ENCODE data around the gene MRGPRX2.

MRGPRX2 gene

DNA sequence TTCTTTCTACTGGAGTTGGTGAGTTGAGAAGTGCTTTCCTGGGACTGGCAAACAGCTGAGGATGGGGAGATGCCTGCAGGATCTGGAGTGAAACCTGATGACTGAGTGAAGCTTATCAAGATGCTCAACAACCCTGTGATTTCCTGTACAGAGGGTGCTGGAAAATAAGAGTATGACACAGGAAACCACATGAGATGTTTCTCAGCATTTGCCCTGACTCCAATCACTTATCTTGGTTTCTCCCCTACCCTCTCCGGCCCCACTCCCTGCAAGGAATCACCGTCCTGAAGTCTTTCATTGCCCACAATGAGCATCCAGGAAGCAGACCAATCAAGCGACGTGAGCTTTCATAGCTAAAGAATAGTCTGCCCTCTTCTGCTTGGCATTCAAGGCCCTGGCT is at the start of gene MRGPRX2:
Gene MRGPRX2 (minus strand): TSS at position 89 of the 400 bp plus-strand sequence. CDS start 4,315 bp downstream, outside the sequence.
- H3K4me3 ChIP-seq (ENCODE audit: low read depth, low read length) = no peak within 1 kb of the TSS
- TF ChIP-seq, protein P1, sequence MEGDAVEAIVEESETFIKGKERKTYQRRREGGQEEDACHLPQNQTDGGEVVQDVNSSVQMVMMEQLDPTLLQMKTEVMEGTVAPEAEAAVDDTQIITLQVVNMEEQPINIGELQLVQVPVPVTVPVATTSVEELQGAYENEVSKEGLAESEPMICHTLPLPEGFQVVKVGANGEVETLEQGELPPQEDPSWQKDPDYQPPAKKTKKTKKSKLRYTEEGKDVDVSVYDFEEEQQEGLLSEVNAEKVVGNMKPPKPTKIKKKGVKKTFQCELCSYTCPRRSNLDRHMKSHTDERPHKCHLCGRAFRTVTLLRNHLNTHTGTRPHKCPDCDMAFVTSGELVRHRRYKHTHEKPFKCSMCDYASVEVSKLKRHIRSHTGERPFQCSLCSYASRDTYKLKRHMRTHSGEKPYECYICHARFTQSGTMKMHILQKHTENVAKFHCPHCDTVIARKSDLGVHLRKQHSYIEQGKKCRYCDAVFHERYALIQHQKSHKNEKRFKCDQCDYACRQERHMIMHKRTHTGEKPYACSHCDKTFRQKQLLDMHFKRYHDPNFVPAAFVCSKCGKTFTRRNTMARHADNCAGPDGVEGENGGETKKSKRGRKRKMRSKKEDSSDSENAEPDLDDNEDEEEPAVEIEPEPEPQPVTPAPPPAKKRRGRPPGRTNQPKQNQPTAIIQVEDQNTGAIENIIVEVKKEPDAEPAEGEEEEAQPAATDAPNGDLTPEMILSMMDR (IDR thresholded peaks at IDR 0.05; ENCODE audit: insufficient read depth, low read depth, low read length, missing control alignments) = no peak
- no peak for DNase-seq (ENCODE audit: low read depth)

DNA sequence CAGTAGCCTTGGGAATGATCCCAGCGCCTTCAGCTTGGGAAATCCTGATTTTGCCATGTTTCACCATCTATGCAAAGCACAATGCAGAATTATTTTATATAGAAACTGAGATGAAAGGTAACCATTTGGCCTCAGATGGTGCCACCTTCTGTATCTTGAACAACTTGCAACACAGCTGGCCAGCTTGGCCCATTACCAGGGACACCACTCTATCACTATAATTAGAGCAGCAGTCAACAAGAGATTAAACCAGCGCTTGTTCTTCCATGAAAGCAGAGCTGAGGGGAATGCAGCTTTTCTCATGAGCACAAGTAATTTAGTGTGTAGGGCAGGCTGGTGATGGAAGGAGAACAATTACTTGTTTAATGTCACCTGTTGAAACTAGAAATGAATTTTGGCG is 49.8 kb upstream of the MRGPRX2 start:
- DNase-seq (ENCODE audit: low read depth) = no peak
- TF ChIP-seq, protein P1 (IDR thresholded peaks at IDR 0.05; ENCODE audit: insufficient read depth, low read depth, low read length, missing control alignments) = no peak

DNA sequence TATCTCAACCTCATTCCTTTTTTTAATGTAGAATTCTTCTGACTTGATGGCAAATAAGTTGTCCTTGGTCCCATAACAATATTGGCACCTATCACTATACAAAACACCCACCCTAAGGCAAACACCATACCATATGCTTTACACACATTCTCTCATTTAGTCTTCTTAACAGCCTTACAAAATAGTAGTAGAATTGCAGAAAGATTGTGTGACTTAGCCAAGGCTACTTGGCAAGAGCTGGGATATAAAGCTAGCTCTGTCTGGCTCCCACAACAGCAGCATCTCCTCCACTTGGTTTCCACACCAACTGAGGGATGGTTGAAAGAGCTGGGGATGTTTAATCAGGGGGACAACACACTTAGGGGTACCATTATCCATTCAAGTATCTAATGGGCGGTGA is 46.6 kb upstream of the MRGPRX2 start:
- TF ChIP-seq, protein P1 (IDR thresholded peaks at IDR 0.05; ENCODE audit: insufficient read depth, low read depth, low read length, missing control alignments) = no peak
- no peak for DNase-seq (ENCODE audit: low read depth)

More for the DNA sequence above, 49.8 kb upstream of the MRGPRX2 start:
- no peak overlapping the region for H3K4me3 ChIP-seq (ENCODE audit: low read depth, low read length)

DNA sequence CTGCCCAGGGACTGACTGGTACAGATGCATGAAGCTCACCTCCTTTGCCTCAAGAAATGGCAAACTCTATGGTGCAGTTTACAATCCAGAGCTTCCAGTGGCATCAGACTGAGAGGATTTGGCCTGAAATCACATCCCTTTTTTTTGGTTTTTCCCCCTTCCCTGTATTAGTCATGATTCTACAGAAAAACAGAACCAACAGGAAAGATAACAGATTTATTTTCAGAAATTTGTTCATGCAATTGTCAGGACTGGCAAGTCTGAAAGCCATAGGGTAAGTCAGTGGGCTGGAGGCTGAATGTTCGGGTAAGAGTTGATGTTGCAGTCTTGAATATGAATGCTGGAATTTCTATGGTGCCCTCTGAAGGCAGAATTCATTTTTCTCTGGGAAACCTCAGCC is 44.5 kb upstream of the MRGPRX2 start:
- no peak for DNase-seq (ENCODE audit: low read depth)
- H3K4me3 ChIP-seq (ENCODE audit: low read depth, low read length) = no peak overlapping the region
- TF ChIP-seq, protein P1 (IDR thresholded peaks at IDR 0.05; ENCODE audit: insufficient read depth, low read depth, low read length, missing control alignments) = no peak

More for the DNA sequence above, 46.6 kb upstream of the MRGPRX2 start:
- H3K4me3 ChIP-seq (ENCODE audit: low read depth, low read length) = no peak overlapping the region

DNA sequence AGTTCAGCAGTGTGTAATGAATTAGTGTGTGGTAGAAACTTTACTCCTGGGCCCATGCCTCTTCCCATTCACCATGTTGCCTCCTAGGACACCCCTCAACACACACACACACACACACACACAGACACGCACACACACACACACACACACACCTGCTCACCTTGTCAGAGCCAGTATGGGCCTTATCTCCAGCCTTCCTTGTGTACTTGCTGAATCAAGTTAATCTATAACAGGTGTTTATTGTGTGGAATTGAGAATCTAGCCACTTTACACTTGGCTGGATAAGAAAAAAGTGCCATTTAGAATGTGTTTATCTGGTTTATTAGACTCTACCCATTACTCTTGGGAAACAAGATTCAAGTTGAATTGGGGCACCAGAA is 42.0 kb upstream of the MRGPRX2 start:
- TF ChIP-seq, protein P1 (IDR thresholded peaks at IDR 0.05; ENCODE audit: insufficient read depth, low read depth, low read length, missing control alignments) = no peak
- no peak for DNase-seq (ENCODE audit: low read depth)
- H3K4me3 ChIP-seq (ENCODE audit: low read depth, low read length) = no peak overlapping the region

DNA sequence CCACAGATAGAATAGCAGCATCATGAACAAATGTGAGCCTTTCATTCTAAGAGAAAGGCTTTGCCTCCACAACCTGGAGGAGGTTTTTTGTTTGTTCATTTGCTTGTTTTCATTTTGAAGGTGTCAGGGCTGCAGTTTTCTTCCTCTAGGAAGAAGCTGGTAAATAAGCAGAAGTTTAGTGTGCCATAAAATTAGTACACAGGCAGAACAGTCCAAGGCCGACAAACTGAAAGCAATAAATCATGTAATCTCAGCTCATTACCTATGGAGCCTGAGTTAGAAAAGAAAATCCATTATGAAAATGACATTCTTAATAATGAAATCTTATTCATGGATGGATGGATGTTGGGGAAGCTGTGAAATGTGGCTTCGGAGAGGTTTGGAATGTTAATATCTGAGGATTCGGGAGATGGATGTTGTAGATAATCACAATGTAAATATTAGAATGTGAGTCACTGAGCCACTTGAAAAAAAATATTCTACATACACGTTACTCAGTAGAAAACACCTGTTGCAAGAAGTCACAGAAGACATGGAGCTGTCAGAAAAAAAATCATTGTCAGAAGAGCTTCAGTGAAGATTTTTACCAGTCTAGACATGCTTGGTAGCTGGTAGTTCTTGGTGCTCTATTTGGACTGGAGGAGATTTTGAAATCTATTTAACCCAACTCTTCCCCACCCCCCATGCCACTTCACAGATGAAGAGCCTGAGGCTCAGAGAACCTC is 41.4 kb upstream of the MRGPRX2 start:
- no peak for DNase-seq (ENCODE audit: low read depth)
- H3K4me3 ChIP-seq (ENCODE audit: low read depth, low read length) = no peak overlapping the region
- TF ChIP-seq, protein P1 (IDR thresholded peaks at IDR 0.05; ENCODE audit: insufficient read depth, low read depth, low read length, missing control alignments) = no peak

DNA sequence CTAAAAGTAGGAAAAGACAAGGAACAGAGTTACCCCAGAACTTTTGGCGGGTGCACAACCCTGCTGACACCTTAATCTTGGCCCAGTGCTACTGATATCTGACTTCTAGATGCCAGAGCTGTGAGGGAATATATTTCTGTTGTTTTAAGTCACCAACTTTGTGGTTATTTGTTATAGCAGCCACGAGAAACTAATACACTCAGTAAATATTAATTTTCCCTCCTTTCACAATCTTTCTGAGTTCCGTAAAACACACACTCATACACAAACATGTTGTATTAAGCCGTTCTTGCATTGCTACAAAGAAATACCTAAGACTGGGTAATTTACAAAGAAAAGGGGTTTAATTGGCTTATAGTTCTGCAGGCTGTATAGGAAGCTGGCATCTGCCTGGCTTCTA is 40.4 kb upstream of the MRGPRX2 start:
- no peak for DNase-seq (ENCODE audit: low read depth)
- no peak overlapping the region for H3K4me3 ChIP-seq (ENCODE audit: low read depth, low read length)
- TF ChIP-seq, protein P1 (IDR thresholded peaks at IDR 0.05; ENCODE audit: insufficient read depth, low read depth, low read length, missing control alignments) = no peak
